GM21576 (cell line): ENCODE results near the gene HHAT.

Experiments used
- ATAC-seq: cut with Tn5 transposase; IDR thresholded peaks from one replicate; pipeline ENCODE4 v1.9.1; 2021; ENCODE audit warnings: mild to moderate bottlenecking, moderate library complexity; ENCODE audit not compliant: unreplicated experiment

HHAT gene

GRCh38 chr1:210663730-210664573, 335.2 kb downstream of the HHAT start:
- no peak for ATAC-seq

DNA sequence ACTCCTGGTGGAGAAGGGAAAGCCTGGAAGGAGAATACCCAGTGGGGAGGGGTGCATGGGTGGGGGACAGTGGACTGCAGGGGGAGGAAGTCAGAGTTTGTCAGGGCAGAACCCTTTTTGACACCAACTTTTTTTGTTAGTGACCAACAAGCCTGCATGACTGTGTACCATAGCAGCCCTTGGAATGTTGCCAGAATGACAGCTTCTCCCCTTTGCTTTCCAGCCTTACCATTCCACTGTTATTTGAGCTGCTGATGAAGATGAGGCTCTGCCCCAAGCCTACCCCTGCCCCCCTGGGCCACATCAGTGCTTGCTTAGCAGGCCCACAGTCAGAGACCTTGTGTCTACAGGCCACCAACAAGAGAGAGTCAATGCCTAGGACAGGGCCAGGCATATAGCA, 341.2 kb downstream of the HHAT start:
- ATAC-seq, result no peak

GRCh38 chr1:210674151-210674550, 345.4 kb downstream of the HHAT start:
- no peak for ATAC-seq

DNA sequence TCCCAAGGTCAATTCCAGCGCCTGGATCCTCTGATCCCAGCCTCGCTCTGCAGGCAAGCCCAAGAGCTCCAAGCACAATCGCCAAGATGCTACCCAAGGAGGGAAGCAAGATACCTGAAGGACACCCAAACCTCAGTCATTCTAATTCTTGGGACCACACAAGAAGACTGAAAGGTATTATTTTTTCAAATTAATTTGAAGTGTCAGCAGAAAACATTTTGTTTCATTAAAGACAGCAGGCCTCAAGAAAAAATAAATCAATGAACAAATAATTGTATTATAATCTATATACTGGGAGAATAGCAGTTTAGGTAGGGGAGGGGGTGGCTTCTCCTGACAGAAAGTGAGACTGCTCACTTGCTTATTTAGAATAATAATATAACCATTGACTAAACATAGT, 347.8 kb downstream of the HHAT start:
- ATAC-seq, result no peak

DNA sequence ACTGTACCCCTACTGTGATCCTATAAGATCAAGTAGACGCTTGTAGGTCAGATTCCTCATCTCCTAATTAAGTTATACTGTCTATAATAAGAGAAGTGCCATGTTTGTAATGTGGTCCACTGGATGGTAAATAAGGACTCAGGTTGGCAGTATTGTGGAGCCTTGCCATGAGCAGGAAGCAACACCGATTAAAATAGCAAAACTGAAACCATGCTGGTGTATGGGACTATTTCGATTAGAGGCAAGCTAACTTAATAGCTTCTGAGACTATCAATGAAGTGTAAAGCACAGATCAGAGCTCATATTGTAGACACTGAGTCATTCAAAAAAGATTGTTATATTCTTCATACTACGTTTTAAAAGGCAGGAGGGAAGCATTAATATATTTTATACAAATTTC, 348.8 kb downstream of the HHAT start:
- ATAC-seq, result peak; percentile 85

DNA sequence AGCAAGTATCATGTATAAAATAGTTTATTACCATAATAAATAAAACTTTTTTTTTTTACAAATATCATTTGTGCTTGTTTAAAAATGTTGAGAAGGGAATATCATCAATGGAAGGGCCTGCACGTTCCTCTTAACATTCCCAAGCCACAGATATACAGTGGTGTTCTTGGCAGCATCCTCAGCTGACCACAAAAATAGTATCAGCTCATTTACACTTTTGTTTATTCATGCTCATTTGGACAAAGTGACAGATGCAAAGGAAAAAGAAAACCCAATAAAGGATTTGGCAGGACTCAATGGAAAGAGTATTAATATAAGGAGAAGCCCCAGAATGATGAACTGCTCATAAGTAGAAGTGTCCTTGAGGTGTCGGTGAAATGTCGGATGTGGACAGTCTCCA, 349.6 kb downstream of the HHAT start:
- ATAC-seq, result no peak

GRCh38 chr1:210681158-210681557, 352.5 kb downstream of the HHAT start:
- no peak for ATAC-seq

DNA sequence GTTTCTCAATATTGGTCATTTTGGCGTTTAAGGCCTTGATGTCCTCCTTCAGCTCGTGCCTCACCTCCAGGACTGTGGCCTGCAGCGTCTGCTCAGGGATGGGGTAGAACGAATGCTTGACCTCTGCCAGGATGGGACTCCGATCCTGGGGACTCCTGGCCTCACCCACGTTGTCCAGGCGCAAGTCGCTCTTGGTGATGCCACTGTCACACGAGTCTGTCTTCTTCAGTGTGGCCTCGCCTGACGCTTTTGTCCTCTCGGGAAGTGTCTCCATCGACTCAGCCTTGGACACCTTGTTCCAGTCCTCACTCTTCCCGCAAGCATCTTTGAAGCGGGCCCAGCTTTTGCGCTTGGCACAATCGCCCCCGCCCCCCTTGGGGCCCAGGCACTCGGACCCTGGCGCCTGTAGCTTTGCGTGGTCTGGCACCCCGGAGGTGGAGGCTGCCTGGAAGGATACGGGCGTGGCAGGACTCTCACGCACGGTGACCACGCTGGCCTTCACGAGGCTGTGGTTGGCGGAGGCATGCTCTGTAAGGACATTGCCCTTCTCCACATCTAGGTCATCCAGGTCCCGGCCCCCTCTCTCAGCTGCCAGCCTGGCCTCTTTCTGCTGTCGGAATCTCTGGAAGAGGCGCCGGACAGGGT, 354.8 kb downstream of the HHAT start:
- ATAC-seq, result no peak

DNA sequence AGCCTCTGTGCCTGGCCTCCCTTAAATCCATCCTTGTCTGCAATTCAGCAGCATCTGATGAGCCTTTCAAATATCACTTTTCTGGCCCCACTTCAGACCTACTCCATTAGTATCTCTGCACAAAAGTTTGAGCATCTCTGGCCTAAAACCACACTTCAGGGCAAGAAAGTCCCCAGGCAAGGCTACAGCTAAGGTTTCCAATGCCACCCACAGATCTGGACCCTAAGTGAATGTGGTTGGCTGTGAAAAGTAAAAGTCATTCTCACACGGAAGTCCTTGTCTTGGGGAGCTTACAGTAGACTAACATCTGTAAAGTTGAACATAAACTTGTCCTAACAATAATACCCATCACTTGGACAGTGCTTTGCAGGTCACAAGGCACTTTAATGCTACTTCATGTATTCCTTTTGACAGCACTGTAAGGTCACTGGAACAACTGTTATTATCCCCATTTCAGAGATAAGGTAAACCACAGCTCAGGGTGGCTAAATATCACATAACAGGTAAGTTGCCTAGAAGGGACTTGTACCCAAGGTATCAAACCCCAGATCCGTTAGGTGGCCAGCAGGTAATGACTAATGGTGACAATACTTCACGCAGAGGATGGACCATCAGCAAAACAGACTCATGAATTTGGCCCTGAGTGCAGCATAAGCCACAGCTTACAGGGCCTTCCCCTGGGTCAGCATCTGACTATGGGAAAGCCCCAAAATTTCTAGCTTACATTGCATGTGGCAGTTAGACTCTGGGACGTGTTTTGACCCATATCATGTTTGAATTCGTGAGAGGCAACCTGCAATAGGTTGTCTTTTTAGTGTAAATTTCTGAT, 356.0 kb downstream of the HHAT start:
- peak; percentile 87 for ATAC-seq

GRCh38 chr1:210685295-210685650, 356.6 kb downstream of the HHAT start:
- ATAC-seq, result no peak

- no peak for ATAC-seq
Observed at GRCh38 chr1:210686841-210687240, 358.1 kb downstream of the HHAT start.

DNA sequence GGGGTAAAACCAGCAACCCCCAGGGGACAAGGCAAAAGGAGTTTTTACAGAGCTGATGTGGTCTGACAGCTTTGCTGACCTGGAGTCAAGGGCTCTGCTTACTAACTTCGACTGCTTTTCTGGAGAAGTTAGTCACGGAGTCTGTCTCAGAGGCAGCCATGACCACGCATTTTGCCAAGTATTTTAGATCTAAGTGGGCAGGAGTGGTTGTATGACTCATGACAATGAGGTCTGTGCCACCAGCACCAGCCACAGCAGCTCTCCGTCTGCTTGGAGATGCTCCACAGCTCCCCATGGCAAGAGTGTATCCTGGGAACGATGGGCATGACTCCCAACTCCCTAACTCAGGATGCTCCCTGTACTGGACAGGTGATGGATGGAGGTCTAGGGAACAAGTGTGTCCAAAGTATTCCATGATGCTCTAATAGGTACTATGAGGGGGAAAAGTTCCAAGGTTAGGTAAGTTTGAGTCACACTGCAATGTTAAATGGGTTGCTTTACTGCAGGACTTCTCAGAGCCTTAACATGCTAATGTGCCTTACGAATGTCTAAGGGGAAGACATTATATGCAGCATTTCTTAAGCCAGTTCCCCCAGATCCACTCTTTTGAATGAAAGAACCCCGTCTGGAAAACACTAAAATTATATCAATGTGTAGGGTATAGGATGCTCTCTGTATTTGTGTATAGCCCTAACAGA, 359.0 kb downstream of the HHAT start:
- no peak for ATAC-seq

DNA sequence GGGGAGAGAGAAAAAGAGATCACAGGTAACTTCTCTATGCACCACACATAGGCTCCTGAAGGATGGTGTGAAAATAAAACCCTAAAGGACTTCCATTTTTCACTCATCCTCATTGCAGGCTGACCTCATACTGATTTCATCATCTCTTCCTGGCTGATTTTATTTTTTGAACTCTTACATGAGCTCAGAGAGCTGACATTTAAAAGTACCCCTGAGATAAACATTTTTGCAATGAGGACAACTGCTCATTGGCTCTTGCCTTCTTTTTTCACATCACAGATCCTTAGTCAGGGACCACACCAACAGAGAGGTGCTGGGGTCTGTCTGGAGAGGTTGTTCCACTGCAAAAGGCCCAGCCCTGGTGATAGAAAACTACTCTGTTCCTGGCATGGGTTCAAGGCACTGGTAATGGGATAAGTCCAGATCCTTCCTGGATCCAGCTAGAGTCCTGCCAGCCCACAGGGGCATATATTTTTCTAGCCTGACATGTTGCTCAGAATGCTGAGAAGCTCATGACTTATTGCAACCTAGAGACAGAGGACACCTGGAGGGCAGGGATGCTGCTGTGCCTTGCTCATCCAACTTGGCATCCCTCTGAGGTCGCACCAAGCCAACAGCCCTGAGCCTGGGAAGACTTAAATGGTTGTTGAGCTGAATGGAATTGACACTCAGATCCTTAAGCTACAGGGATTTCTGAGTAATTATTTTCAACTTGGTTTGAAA, 360.0 kb downstream of the HHAT start:
- ATAC-seq, result no peak

DNA sequence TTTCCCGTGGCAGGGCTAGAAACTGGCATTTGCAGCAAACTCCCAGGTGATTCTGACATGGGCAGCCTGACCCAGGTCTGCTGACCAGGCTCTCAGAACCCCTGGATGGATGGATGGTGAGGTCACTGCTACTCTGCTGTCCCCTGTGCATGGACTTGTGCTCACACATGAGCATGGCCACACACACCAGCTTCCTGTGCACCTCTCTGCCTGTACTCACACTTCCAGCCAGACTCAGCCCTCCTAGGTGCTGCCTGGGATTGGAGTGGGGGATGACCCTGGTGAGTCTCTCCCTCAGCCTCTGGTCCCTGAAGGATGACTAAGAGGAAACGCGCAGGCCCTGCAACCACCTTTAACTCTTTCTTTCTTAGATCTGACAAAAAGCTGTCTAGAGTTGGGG, 361.1 kb downstream of the HHAT start:
- no peak for ATAC-seq

DNA sequence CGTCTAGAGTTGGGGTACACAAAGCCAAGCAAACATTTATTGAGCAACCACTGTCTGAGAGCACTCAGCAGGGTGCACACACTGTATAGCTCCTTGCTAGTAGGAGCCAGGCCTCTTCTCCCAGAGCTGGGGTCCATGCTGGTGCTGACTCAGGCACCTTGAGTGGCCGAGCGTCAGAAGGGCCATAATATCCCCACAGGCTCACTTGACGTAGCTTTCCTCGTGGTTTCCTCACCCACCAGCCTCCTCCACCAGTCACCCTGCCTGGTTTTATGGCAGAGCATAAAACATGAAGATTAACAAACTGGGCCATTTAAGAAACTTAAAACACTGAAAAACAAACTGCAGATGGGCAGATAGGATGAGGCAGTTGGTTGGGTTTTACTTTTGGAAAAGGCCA, 361.5 kb downstream of the HHAT start:
- ATAC-seq, result no peak

DNA sequence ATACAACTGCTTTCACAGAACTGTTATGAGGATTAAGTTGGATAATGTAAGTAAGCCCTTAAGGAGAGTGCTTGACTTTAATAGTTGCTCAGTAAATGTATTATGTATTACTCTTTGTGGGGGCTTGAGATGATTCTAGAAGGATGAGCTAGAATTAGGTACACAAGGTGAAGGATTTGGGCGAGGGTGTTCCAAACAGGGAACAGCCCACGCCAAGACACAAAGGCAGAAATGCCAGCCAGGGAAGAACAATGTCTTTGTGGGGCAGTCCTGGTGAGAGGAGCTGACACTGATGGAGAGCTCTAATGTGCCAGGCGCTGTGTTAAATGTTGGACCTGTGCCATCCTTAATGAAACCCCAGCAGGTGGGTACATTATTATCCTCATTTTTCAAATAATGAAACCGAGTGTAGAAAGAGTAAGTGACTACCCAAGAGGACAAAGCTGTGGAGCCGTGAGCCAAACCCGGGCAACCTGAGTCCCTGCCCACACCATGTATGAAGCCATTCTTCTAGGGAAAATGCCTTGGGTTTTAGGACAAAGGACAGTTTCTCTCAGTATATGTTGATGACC, 362.4 kb downstream of the HHAT start:
- no peak for ATAC-seq

GRCh38 chr1:210692796-210693195, 364.1 kb downstream of the HHAT start:
- peak; percentile 36 for ATAC-seq

DNA sequence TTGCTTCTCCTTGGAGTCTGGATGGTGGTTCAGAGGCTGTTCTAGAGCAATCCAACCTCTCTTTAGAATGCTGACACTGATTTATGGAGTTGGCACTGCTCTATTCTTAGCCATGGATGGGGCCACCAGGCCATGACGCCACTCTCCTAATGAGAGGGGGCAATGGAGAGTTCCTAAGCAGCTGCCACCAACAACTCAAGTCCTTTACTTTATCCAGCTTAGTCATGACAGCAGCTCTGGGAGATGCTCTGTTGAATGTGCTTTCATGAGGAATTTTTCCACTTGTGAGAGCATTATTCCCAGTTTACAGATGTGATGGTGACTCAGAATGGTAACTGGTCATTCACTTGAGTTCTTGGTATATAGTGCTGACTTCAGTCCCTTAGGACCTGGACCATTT, 366.3 kb downstream of the HHAT start:
- ATAC-seq, result no peak

- ATAC-seq, result peak; percentile 95
Observed at GRCh38 chr1:210696709-210697108, 368.0 kb downstream of the HHAT start.

GRCh38 chr1:210697185-210697584, 368.5 kb downstream of the HHAT start:
- no peak for ATAC-seq
